ENCODE results near the gene CABYR.

CABYR gene

GRCh38 chr18:24103320-24104021 lies 35.4 kb upstream of the CABYR start:
- peak; percentile 14 for DNase-seq (ENCODE audit: low read depth)
- no peak for TF ChIP-seq CTCF (conservative IDR thresholded peaks at IDR 0.05; ENCODE audit: control insufficient read depth, insufficient read depth, low read depth, low read length)
- no peak overlapping the region for H3K4me3 ChIP-seq (ENCODE audit: control insufficient read depth, low read depth, low read length)

DNA sequence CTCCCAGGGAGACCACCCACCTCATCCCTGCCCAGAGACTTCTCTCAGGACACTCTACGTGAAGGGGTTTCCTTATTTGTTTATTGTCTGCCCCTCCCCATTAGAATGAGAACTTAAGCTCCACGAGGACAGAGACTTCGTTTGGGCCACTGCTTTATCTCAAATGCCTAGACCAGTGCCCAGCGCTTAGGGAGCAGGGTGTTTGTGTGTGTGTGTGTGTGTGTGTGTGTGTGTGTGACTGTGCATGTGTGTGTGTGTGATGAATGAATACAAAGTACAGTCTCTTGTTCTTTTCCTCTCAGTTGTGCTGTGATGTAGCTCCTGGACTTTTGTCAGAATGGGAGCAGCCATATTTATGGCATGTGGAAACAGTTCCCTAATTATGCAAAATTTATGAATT lies 34.4 kb upstream of the CABYR start:
- DNase-seq (ENCODE audit: low read depth), result no peak
- TF ChIP-seq CTCF (conservative IDR thresholded peaks at IDR 0.05; ENCODE audit: control insufficient read depth, insufficient read depth, low read depth, low read length), result no peak
- H3K4me3 ChIP-seq (ENCODE audit: control insufficient read depth, low read depth, low read length), result no peak overlapping the region

DNA sequence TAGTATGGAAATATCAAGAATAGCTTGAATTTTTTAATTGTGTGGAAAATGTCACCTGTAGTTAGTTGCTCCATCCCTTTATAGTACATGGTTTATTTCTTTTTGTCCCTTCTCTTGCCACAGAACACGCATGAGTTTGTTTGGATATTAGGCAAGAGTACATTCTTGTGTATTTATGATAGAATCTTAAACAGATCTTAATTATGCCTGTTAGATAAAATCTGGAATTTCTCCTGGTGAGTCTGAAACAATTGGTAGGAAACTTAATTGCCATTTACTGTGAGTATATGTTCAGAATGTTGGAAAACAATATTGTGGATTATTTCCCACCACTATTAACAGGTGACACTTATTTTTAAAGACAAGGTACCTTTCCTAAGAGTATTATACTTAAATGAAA lies 30.2 kb upstream of the CABYR start:
- DNase-seq (ENCODE audit: low read depth), result no peak
- H3K4me3 ChIP-seq (ENCODE audit: control insufficient read depth, low read depth, low read length), result no peak overlapping the region
- TF ChIP-seq CTCF (conservative IDR thresholded peaks at IDR 0.05; ENCODE audit: control insufficient read depth, insufficient read depth, low read depth, low read length), result no peak

DNA sequence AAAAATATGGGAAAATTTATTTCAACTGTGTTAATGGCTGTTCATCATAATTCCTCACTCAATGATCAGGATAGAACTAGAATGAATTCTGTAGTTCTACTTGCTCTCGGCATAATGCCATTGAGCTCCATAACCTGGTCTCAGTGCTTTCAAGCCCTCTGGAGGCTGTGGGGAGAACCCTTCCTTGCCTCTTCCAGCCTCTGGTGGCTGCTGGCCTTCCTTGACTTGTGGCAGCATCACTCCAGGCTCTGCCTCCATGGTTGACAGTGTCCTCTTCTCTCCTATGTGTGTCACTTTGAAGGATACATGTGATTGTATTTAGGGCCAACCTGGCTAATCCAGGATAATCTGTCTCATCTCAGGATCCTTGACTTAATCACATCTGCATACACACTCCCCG lies 26.9 kb upstream of the CABYR start:
- no peak overlapping the region for H3K4me3 ChIP-seq (ENCODE audit: control insufficient read depth, low read depth, low read length)
- DNase-seq (ENCODE audit: low read depth), result no peak
- TF ChIP-seq CTCF (conservative IDR thresholded peaks at IDR 0.05; ENCODE audit: control insufficient read depth, insufficient read depth, low read depth, low read length), result no peak

DNA sequence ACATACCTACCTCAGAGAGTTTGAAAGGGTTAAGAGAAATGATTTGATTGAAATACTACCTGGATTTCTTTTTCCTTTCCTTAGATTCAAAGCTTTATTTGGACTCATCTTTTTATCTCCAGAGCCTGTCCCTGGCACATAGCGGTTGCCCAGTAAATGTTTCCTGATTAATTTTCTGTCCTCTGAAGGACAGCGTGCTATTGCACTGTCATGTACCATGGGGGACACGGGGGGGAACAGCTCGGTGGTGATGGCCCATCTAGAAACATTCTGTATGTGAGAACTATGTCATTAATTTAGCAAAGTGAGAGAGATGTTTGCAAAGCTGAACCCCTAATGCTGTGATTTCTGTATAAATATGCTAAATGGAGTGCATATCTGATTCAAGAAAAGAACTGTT lies 26.4 kb upstream of the CABYR start:
- no peak overlapping the region for H3K4me3 ChIP-seq (ENCODE audit: control insufficient read depth, low read depth, low read length)
- TF ChIP-seq CTCF (conservative IDR thresholded peaks at IDR 0.05; ENCODE audit: control insufficient read depth, insufficient read depth, low read depth, low read length), result no peak
- DNase-seq (ENCODE audit: low read depth), result no peak

DNA sequence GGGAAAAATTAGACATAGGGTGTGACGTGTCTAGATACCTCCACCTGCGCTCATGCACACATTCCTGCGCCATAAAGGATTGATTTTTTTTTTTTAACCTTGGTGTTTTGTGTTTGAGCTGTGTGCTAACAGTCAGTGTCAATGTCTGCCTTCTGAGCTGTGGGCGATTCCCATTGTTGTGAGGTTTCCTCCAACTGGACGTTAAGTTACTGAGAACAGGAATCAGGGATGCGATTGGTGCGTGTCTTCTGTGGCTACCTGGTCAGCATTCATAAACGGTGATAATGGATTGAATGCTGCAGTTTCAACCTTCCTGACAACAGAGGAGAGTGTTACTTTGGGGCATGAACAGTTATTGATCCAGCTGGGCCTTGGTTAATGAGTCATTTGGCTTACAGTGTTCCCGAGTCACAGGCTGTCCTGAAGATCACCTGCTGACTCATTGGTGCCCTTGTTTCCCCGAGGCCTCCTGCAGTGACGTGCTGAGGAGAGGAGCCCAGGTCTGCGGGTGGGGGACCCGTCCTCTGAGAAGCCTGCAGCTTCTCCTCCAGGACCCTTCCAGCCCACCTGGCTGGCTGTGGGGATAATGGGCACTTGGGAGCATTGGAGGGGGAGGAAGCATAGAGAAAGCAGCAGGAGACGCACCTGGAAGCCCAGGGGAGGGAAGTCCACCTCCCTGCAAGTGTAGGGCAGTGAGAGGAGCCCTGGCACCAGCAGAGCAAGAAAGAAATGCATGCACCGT lies 25.8 kb upstream of the CABYR start:
- TF ChIP-seq CTCF (conservative IDR thresholded peaks at IDR 0.05; ENCODE audit: control insufficient read depth, insufficient read depth, low read depth, low read length), result no peak
- H3K4me3 ChIP-seq (ENCODE audit: control insufficient read depth, low read depth, low read length), result no peak overlapping the region
- peak; percentile 85 for DNase-seq (ENCODE audit: low read depth)

Data from fibroblast of mammary gland (primary cell).